H1 (cell line): ENCODE data around the gene MRPS18B. TPM values are rescaled to one million over a fixed set of nuclear protein-coding genes. Genes with fewer than 3 reads are reported as not detected.

Experiments
- CTCF ChIA-PET: fragments of 300-600 bp; sonication (Branson Sonifier 250); formaldehyde crosslinking; loops from one replicate; lab custom pipeline; 2021; ENCODE audit not compliant: partially characterized antibody; lab: Charles Lee
- POLR2A ChIA-PET: fragments of 300-600 bp; sonication (Branson Sonifier 250); formaldehyde crosslinking; loops from one replicate; lab custom pipeline; 2021; ENCODE audit warnings: inconsistent platforms; ENCODE audit not compliant: partially characterized antibody; lab: Charles Lee
- DNase-seq, 2 experiments: peaks; one replicate each; pipeline versions ENCODE4 v3.0.0 to v3.0.0-alpha.2; 2010 to 2022; ENCODE audit warnings: low spot score in 2 of 2, low read depth in 1 of 2, mixed read lengths in 1 of 2
- FAIRE-seq: peaks from 2 replicates; lab custom pipeline; 2011; peaks lifted over from hg19 to GRCh38; lab: Jason Lieb, UNC
- H2AFZ ChIP-seq: 2 replicates; pipeline ENCODE4 v1.8.1; 2012; ENCODE audit warnings: low read length, inconsistent platforms
- H2AK5ac ChIP-seq: 2 replicates; pipeline ENCODE4 v1.6.1; 2013; ENCODE audit warnings: low read depth, low read length
- H2BK120ac ChIP-seq: replicated peaks from 2 replicates; pipeline ENCODE3; 2013; ENCODE audit warnings: low read depth, low read length, inconsistent platforms
- H2BK12ac ChIP-seq: 2 replicates; pipeline ENCODE4 v1.6.1; 2013; ENCODE audit warnings: low read depth, low read length
- H2BK15ac ChIP-seq: 2 replicates; pipeline ENCODE4 v1.6.1; 2013; ENCODE audit warnings: low read length
- H2BK20ac ChIP-seq: 2 replicates; pipeline ENCODE4 v1.6.1; 2013; ENCODE audit warnings: low read length
- H2BK5ac ChIP-seq: 2 replicates; pipeline ENCODE4 v1.6.1; 2013; ENCODE audit warnings: low read depth, low read length
- H3K14ac ChIP-seq: 2 replicates; pipeline ENCODE4 v1.6.1; 2013; ENCODE audit warnings: inconsistent platforms; ENCODE audit not compliant: insufficient read length
- H3K18ac ChIP-seq: 2 replicates; pipeline ENCODE4 v1.6.1; 2013; ENCODE audit warnings: low read length; ENCODE audit errors: extremely low read depth
- H3K23ac ChIP-seq: 2 replicates; pipeline ENCODE4 v1.6.1; 2013; ENCODE audit warnings: inconsistent platforms; ENCODE audit not compliant: insufficient read length
- H3K23me2 ChIP-seq: 2 replicates; pipeline ENCODE4 v1.6.1; 2013; ENCODE audit warnings: low read depth, low read length
- H3K27ac ChIP-seq: 2 replicates; pipeline ENCODE4 v1.6.1; 2011; ENCODE audit warnings: low read depth, low read length, inconsistent platforms
- H3K27me3 ChIP-seq, 4 experiments: replicated peaks in 1 of 4; 1 replicate in 1 of 4; 2 replicates in 3 of 4; pipeline versions ENCODE4 v1.6.1 to v1.8.1; 2011 to 2013; ENCODE audit warnings: low read length in 3 of 4, mild to moderate bottlenecking in 3 of 4, inconsistent platforms in 2 of 4, mixed read lengths in 2 of 4, moderate library complexity in 1 of 4; ENCODE audit not compliant: control insufficient read depth in 3 of 4, insufficient read depth in 3 of 4; ENCODE audit errors: extremely low read depth in 1 of 4
- H3K36me3 ChIP-seq, 4 experiments: 2 replicates each; pipeline versions ENCODE4 v1.6.1 to v1.8.1; 2011 to 2013; ENCODE audit warnings: mild to moderate bottlenecking in 4 of 4, low read length in 3 of 4, moderate library complexity in 2 of 4, control low read depth in 1 of 4, inconsistent platforms in 1 of 4; ENCODE audit not compliant: insufficient read depth in 4 of 4, control insufficient read depth in 2 of 4
- H3K4ac ChIP-seq: replicated peaks from 2 replicates; pipeline ENCODE3; 2013; ENCODE audit warnings: low read length, low read depth, mixed read lengths, inconsistent platforms; ENCODE audit not compliant: insufficient read length
- H3K4me1 ChIP-seq, 4 experiments: replicated peaks in 1 of 4; 1 replicate in 1 of 4; 2 replicates in 3 of 4; pipeline versions ENCODE4 v1.6.1 to v1.8.1; 2011 to 2013; ENCODE audit warnings: low read length in 3 of 4, inconsistent platforms in 2 of 4, mixed read lengths in 1 of 4; ENCODE audit not compliant: insufficient read depth in 4 of 4, control insufficient read depth in 3 of 4
- H3K4me2 ChIP-seq, 2 experiments: 2 replicates each; pipeline versions ENCODE4 v1.6.1 to v1.8.1; 2011 to 2013; ENCODE audit warnings: low read depth in 2 of 2, low read length in 2 of 2, control low read depth in 1 of 2, inconsistent platforms in 1 of 2, mild to moderate bottlenecking in 1 of 2; ENCODE audit not compliant: insufficient read depth in 1 of 2
- H3K4me3 ChIP-seq, 4 experiments: fragments of 200-600, 300-600 bp in 1 of 4; sonication (generic), shearing (Covaris generic), sonication (Bioruptor Twin) in 1 of 4; 2 replicates each; pipeline versions ENCODE4 v1.5.1 to v1.8.1; 2011 to 2016; ENCODE audit warnings: low read length in 4 of 4, low read depth in 3 of 4, control low read depth in 2 of 4, inconsistent platforms in 2 of 4, mild to moderate bottlenecking in 2 of 4, mixed read lengths in 1 of 4, moderate library complexity in 1 of 4; ENCODE audit not compliant: insufficient read depth in 2 of 4; ENCODE audit errors: extremely low read depth in 1 of 4
- H3K56ac ChIP-seq: replicated peaks from 2 replicates; pipeline ENCODE3; 2013; ENCODE audit warnings: low read depth, mild to moderate bottlenecking, mixed read lengths, low read length, inconsistent platforms; ENCODE audit not compliant: insufficient read length
- H3K79me1 ChIP-seq: 2 replicates; pipeline ENCODE4 v1.6.1; 2013; ENCODE audit warnings: low read depth, low read length, control low read depth
- H3K79me2 ChIP-seq, 2 experiments: 2 replicates each; pipeline versions ENCODE4 v1.6.1 to v1.8.1; 2012 to 2013; ENCODE audit warnings: low read length in 2 of 2, mild to moderate bottlenecking in 2 of 2, inconsistent platforms in 1 of 2; ENCODE audit not compliant: insufficient read depth in 2 of 2, control insufficient read depth in 1 of 2
- H3K9ac ChIP-seq, 4 experiments: replicated peaks in 1 of 4; 1 replicate in 1 of 4; 2 replicates in 3 of 4; pipeline versions ENCODE4 v1.6.1 to v1.8.1; 2011 to 2013; ENCODE audit warnings: low read depth in 3 of 4, low read length in 3 of 4, control low read depth in 2 of 4, mild to moderate bottlenecking in 2 of 4, moderate library complexity in 2 of 4, inconsistent platforms in 1 of 4; ENCODE audit errors: extremely low read depth in 1 of 4
- H3K9me3 ChIP-seq, 2 experiments: 2 replicates each; pipeline versions ENCODE4 v1.6.1 to v1.8.1; 2012 to 2013; ENCODE audit warnings: mild to moderate bottlenecking in 2 of 2, moderate library complexity in 2 of 2, control low read depth in 1 of 2, inconsistent platforms in 1 of 2, low read depth in 1 of 2, low read length in 1 of 2, mixed read lengths in 1 of 2; ENCODE audit not compliant: insufficient read depth in 2 of 2
- H4K20me1 ChIP-seq, 2 experiments: replicated peaks in 1 of 2; 2 replicates each; pipeline versions ENCODE3 to v1.8.1; 2011 to 2013; ENCODE audit warnings: inconsistent platforms in 2 of 2, low read length in 2 of 2, mild to moderate bottlenecking in 1 of 2; ENCODE audit not compliant: insufficient read depth in 2 of 2, control insufficient read depth in 1 of 2
- H4K5ac ChIP-seq: 2 replicates; pipeline ENCODE4 v1.6.1; 2013; ENCODE audit warnings: low read length, low read depth, mixed read lengths, inconsistent platforms; ENCODE audit not compliant: insufficient read length
- H4K8ac ChIP-seq: 2 replicates; pipeline ENCODE4 v1.8.0; 2013; ENCODE audit warnings: mild to moderate bottlenecking, moderate library complexity, low read length, inconsistent platforms; ENCODE audit not compliant: insufficient read depth; ENCODE audit errors: extremely low read depth
- H4K91ac ChIP-seq: replicated peaks from 2 replicates; pipeline ENCODE3; 2013; ENCODE audit warnings: low read length, mixed read lengths, inconsistent platforms; ENCODE audit not compliant: insufficient read length
- CBX8 ChIP-seq: fragments of 300-800, 300-1000 bp; sonication (generic); IDR thresholded peaks from 2 replicates; pipeline ENCODE4 v1.7.1; 2016; ENCODE audit warnings: low read depth, low read length, borderline replicate concordance
- CEBPB ChIP-seq: IDR thresholded peaks from 2 replicates; pipeline ENCODE4 v1.6.1; 2012; ENCODE audit warnings: low read depth, low read length
- EP300 ChIP-seq, 2 experiments: IDR thresholded peaks; 1 replicate in 1 of 2; 2 replicates in 1 of 2; pipeline ENCODE4 v1.6.1; 2011 to 2012; ENCODE audit warnings: low read depth in 2 of 2, low read length in 2 of 2, mild to moderate bottlenecking in 2 of 2, borderline replicate concordance in 1 of 2, inconsistent platforms in 1 of 2, moderate library complexity in 1 of 2
- EZH2 ChIP-seq: fragments of 200-600 bp; sonication (generic); IDR thresholded peaks from 2 replicates; pipeline ENCODE4 v1.7.1; 2012; ENCODE audit warnings: low read depth, mild to moderate bottlenecking, moderate library complexity, low read length, inconsistent platforms; ENCODE audit not compliant: severe bottlenecking
- FOSL1 ChIP-seq: IDR thresholded peaks from 2 replicates; pipeline ENCODE4 v1.6.1; 2011; ENCODE audit warnings: mild to moderate bottlenecking, low read depth, low read length, moderate library complexity; ENCODE audit not compliant: insufficient read depth
- RNF2 ChIP-seq: fragments of 200-900, 300-1000 bp; sonication (generic); IDR thresholded peaks from 2 replicates; pipeline ENCODE4 v1.7.1; 2016; ENCODE audit warnings: borderline replicate concordance, low read depth, mild to moderate bottlenecking, antibody characterized with exemption, low read length; ENCODE audit not compliant: poor library complexity, severe bottlenecking; ENCODE audit errors: missing control alignments
- SIN3A ChIP-seq, 2 experiments: IDR thresholded peaks in 1 of 2; conservative IDR thresholded peaks in 1 of 2; 2 replicates each; pipeline ENCODE4 v1.6.1; 2011 to 2012; ENCODE audit warnings: low read length in 2 of 2, improper control_type of control experiment in 1 of 2, low read depth in 1 of 2, mild to moderate bottlenecking in 1 of 2
- SIRT6 ChIP-seq: IDR thresholded peaks from one replicate; pipeline ENCODE4 v1.7.1; 2012; ENCODE audit warnings: low read length, inconsistent platforms
- YY1 ChIP-seq: IDR thresholded peaks from 2 replicates; pipeline ENCODE4 v1.6.1; 2011; ENCODE audit warnings: low read depth, mild to moderate bottlenecking, low read length
- WGBS, 2 experiments: shearing (Covaris generic) in 1 of 2; methylation state at CpG; one replicate each; pipeline versions ENCODE4 v1.1.6 to v1.1.7; 2013 to 2015; ENCODE audit warnings: low lambda C conversion rate in 2 of 2, mixed read lengths in 2 of 2, inconsistent platforms in 1 of 2, low coverage in 1 of 2, missing lambda C conversion rate in 1 of 2; ENCODE audit not compliant: insufficient replicate concordance in 2 of 2, insufficient coverage in 1 of 2, insufficient read length in 1 of 2; ENCODE audit errors: extremely low coverage in 1 of 2, missing lambda C conversion rate in 1 of 2; 5-methylcytosine and 5-hydroxymethylcytosine counted together
- polyA plus RNA-seq, 7 experiments: library from polyadenylated mRNA; depleted of rRNA in 3 of 7; stranded (reverse) in 5 of 7; unstranded in 2 of 7; fragments of >200 nt in 5 of 7; fragments of 200-250 nt in 2 of 7; gene quantifications; 1 replicate in 5 of 7; 2 replicates in 1 of 7; 4 replicates in 1 of 7; pipeline versions ENCODE4 v1.2.1 to v1.2.3, GENCODE V29; 2011 to 2013; ENCODE audit warnings: missing spikeins in 2 of 7, mixed read lengths in 2 of 7
- total RNA-seq: library from RNA; stranded (reverse); fragmentation: NEBNext Ultra II Directional; extraction: Animal tissue kit (Norgen Biotek cat#: 25700); gene quantifications from 2 replicates; pipeline ENCODE4 v1.2.1, GENCODE V29; 2021
- TF ChIP-seq, protein P1 (sequence below): IDR thresholded peaks from 2 replicates; pipeline ENCODE4 v1.6.1; 2012; ENCODE audit warnings: inconsistent platforms
- TF ChIP-seq, protein P2 (sequence below): IDR thresholded peaks from 2 replicates; pipeline ENCODE4 v1.6.1; 2012; ENCODE audit warnings: low read length, inconsistent platforms

The MRPS18B gene
- total and polyA plus RNA-seq, 2 of the 8 experiments (the other 6 are each of a cell fraction or from before 2014, with no cell fraction given), result 57.8 to 83.3 TPM

DNA sequence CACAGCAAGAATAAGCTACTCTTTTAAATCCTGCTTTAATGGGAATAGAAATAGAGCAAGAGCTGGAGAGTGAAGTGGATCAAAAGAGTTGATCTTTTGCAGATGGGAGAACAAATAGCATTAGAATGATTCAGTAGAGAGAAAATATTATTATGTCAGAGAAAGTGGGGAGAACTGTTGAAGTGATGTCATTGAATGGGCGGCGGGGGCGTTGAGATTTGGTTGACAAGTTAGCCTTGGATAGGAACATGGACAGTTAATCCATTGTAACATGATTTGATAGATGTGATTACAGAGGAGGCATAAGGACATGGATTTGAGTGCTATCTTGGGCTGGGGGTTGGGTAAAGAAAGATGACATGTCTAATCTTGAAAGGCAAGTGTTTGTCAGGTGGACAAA, 18.2 kb downstream of the MRPS18B start:
- 100% methylated on average over 3 of the region's 3 CpGs; no CpG with 5 or more reads in 1 of the 2 experiments for WGBS, 2 experiments
- H3K27ac ChIP-seq, result no peak overlapping the region
- no peak for FAIRE-seq
- TF ChIP-seq RNF2 (no peak), SIRT6 (no peak), FOSL1 (no peak), SIN3A (conservative IDR thresholded peaks at IDR 0.05 in 1 of 2, IDR thresholded peaks at IDR 0.05 in 1 of 2; ENCODE audit: low read depth in 1 of 2, low read length in 2 of 2) (no peak), YY1 (no peak), EP300 (IDR thresholded peaks at IDR 0.05; ENCODE audit: borderline replicate concordance in 1 of 2, low read depth in 2 of 2, low read length in 2 of 2) (no peak), CBX8 (no peak), CEBPB (no peak), EZH2 (no peak)
- TF ChIP-seq, protein P1, sequence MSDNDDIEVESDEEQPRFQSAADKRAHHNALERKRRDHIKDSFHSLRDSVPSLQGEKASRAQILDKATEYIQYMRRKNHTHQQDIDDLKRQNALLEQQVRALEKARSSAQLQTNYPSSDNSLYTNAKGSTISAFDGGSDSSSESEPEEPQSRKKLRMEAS, result no peak
- TF ChIP-seq, protein P2, sequence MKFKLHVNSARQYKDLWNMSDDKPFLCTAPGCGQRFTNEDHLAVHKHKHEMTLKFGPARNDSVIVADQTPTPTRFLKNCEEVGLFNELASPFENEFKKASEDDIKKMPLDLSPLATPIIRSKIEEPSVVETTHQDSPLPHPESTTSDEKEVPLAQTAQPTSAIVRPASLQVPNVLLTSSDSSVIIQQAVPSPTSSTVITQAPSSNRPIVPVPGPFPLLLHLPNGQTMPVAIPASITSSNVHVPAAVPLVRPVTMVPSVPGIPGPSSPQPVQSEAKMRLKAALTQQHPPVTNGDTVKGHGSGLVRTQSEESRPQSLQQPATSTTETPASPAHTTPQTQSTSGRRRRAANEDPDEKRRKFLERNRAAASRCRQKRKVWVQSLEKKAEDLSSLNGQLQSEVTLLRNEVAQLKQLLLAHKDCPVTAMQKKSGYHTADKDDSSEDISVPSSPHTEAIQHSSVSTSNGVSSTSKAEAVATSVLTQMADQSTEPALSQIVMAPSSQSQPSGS, result no peak

More for the DNA sequence above, 18.2 kb downstream of the MRPS18B start:
- no peaks in the 10 kb centered on the region for H3K9me3 ChIP-seq
- no peak overlapping the region for H2BK15ac ChIP-seq
- no peak overlapping the region for H3K4me3 ChIP-seq
- H3K23ac ChIP-seq, result no peak overlapping the region
- no peaks in the 10 kb centered on the region for H3K79me1 ChIP-seq
- H3K4me2 ChIP-seq, result no peak overlapping the region
- no peak overlapping the region for H4K5ac ChIP-seq
- H3K36me3 ChIP-seq, result peaks cover 2 to 25% (median 12%) of the 10 kb centered on the region in 4 experiments; a peak in 7 of 8 replicates
- no peak overlapping the region for H2BK12ac ChIP-seq
- no peak for DNase-seq
- no peak overlapping the region for H3K14ac ChIP-seq
- H3K79me2 ChIP-seq, result no peaks in the 10 kb centered on the region
- H3K56ac ChIP-seq, result no peak overlapping the region
- no peak overlapping the region for H4K91ac ChIP-seq
- no peaks in the 10 kb centered on the region for H3K4me1 ChIP-seq
- H2BK120ac ChIP-seq, result no peak overlapping the region
- ChIA-PET CTCF (interaction anchor here (0.6 to 0.7 kb wide), 2 partner anchors 8 to 766 kb away, joined by 3 read pairs; no protein-coding TSS in a partner anchor), POLR2A (interaction anchor here (0.9 to 1.9 kb wide), 3 partner anchors 18 to 82 kb away, joined by 3 to 6 read pairs (median 4); partner anchors contain the start of genes MDC1, MRPS18B and PPP1R10)
- no peak overlapping the region for H2BK5ac ChIP-seq
- no peaks in the 10 kb centered on the region for H4K20me1 ChIP-seq
- H2BK20ac ChIP-seq, result no peak overlapping the region
- H3K9ac ChIP-seq, result no peak overlapping the region
- no peak overlapping the region for H2AFZ ChIP-seq
- no peak overlapping the region for H2AK5ac ChIP-seq
- H3K4ac ChIP-seq, result no peak overlapping the region
- H4K8ac ChIP-seq, result no peak overlapping the region
- no peak overlapping the region for H3K18ac ChIP-seq
- no peaks in the 10 kb centered on the region for H3K23me2 ChIP-seq
- no peaks in the 10 kb centered on the region for H3K27me3 ChIP-seq
